OCI-LY7 (cell line): Measurements from ENCODE around the gene KIF7.

Experiments used
- EZH2phosphoT487 ChIP-seq: fragments of 200-600 bp; sonication (generic); IDR thresholded peaks from 2 replicates; pipeline ENCODE4 v1.6.1; 2018; ENCODE audit warnings: low read depth, borderline replicate concordance, mild to moderate bottlenecking, mixed run types, antibody characterized with exemption, low read length, moderate library complexity, mixed read lengths
- TF ChIP-seq, protein P1 (sequence below): fragments of 200-600 bp; sonication (generic); conservative IDR thresholded peaks from 2 replicates; pipeline ENCODE4 v1.5.1; 2014; ENCODE audit warnings: mild to moderate bottlenecking, antibody characterized with exemption, low read length, moderate library complexity, mixed read lengths

GRCh38 chr15:89621547-89621946 is 33.7 kb downstream of the KIF7 start:
- TF ChIP-seq, protein P1, sequence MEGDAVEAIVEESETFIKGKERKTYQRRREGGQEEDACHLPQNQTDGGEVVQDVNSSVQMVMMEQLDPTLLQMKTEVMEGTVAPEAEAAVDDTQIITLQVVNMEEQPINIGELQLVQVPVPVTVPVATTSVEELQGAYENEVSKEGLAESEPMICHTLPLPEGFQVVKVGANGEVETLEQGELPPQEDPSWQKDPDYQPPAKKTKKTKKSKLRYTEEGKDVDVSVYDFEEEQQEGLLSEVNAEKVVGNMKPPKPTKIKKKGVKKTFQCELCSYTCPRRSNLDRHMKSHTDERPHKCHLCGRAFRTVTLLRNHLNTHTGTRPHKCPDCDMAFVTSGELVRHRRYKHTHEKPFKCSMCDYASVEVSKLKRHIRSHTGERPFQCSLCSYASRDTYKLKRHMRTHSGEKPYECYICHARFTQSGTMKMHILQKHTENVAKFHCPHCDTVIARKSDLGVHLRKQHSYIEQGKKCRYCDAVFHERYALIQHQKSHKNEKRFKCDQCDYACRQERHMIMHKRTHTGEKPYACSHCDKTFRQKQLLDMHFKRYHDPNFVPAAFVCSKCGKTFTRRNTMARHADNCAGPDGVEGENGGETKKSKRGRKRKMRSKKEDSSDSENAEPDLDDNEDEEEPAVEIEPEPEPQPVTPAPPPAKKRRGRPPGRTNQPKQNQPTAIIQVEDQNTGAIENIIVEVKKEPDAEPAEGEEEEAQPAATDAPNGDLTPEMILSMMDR: no peak
- TF ChIP-seq EZH2phosphoT487: no peak
